Dermis blood vessel endothelial cell (primary cell): ENCODE measurements around the gene FCRL6. TPM values are rescaled to one million over a fixed set of nuclear protein-coding genes. Genes with fewer than 3 reads are reported as not detected.

Source experiments
- DNase-seq: peaks from one replicate; pipeline ENCODE4 v3.0.0; 2010
- total RNA-seq: library from RNA; depleted of rRNA; stranded (reverse); fragments of >200 nt; gene quantifications from 2 replicates; pipeline ENCODE4 v1.2.3, GENCODE V29; 2014

FCRL6 gene, protein sequence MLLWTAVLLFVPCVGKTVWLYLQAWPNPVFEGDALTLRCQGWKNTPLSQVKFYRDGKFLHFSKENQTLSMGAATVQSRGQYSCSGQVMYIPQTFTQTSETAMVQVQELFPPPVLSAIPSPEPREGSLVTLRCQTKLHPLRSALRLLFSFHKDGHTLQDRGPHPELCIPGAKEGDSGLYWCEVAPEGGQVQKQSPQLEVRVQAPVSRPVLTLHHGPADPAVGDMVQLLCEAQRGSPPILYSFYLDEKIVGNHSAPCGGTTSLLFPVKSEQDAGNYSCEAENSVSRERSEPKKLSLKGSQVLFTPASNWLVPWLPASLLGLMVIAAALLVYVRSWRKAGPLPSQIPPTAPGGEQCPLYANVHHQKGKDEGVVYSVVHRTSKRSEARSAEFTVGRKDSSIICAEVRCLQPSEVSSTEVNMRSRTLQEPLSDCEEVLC
- total RNA-seq: not detected in 2 replicates

DNA sequence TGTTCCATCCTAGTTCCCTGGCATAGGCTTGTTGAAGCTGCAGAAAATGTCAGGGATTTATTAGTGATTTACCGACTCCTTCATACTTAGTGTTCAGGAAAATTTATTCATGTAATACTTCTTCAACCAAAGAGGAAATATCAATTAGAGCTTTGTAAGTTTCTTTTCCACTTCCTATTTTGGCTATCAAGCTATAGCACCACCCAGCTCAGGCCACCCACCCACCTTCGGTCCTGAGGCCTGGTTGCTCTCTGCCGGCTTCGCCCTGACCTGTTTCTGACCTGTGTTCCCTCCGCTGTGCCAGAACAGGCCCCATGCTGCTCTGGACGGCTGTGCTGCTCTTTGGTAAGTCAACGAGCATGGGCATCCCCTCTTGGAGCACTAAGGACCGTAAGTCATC, at the start of gene FCRL6:
TSS of gene FCRL6 (plus strand) at position 250 of the 400 bp plus-strand sequence. CDS start at position 315, 65 bp downstream.
- no peak for DNase-seq

DNA sequence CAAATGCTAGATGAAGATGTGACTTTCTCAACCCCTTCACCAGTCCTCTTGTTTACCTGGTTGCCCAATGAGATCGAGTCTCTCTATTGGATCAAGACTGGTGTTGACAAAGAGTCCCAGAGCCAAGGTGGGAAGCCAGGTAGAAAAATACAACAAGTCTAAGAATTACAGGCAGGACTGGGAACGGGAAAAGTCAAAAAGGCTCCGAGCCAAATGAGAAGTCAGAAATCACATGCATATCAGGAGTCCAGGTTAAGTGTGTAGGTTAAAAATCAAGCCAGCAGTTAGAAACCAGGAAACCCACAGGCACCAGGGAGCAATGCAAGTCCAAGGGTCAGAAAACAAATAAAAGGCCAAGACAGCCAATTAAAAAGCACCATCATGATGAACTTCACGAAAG, 48.8 kb upstream of the FCRL6 start:
- DNase-seq: no peak

DNA sequence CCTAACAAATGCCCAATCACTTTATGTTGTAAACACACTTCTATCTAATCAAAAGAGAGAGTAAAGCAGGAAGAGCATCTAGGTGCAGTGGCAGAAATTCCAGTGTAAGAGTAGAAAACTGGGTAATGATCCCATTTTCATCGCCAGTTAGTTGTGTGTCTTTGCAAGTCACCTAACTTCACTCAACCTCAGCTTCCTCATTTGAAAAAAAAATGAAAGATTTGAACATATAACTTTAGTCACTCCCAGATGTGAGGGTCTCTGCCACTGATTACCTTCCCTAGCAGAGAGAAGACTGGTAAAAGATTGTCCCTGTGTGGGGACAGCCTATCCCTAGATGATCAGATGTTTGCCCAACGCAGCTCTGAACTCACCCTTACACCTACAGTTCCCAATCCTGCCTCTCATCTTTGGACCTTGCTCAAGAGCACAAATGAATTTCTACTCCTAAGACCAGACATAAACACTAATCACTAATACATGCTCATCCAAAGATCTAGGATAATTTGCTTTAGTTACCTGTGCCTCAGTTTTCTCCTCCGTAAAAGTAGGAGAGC, 46.6 kb upstream of the FCRL6 start:
- no peak for DNase-seq

DNA sequence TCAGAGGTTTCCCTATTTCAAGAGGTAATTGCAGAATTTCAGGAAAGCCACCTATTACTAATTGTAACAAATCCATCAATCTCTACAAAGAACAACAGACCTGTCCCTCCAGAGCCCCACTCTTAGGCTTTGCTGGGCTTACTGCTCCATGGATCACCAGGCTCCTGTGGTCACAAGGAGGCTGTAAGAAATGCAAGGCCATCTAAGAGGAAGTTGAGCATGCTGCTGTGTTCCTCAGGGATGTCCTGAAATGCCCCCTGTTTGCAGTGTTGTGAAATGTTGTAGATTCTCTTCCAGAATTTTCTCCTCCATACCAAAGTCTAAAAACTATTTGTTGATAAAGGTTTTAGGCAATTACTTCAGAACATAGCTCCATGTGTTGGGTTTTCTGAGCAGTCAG, 45.8 kb upstream of the FCRL6 start:
- no peak for DNase-seq

DNA sequence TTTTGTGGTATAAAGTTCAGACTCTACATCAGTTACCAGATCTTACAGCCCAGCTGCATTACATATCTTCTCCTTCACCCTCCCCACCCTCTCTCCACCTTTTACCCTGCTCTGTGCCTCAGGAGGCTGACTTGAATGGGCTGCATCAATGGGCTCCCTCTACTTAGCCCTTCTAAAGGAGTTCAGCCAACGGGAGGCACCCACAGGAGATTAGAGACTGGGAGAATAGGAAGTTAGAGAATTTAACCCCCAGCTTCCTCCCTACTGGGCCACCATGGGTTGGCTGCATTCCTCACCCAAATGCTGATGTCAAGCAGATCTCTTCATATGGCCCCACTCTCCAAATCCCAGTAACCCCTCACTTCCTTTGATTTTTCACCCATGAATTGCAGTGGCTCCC, 38.5 kb upstream of the FCRL6 start:
- DNase-seq: no peak

DNA sequence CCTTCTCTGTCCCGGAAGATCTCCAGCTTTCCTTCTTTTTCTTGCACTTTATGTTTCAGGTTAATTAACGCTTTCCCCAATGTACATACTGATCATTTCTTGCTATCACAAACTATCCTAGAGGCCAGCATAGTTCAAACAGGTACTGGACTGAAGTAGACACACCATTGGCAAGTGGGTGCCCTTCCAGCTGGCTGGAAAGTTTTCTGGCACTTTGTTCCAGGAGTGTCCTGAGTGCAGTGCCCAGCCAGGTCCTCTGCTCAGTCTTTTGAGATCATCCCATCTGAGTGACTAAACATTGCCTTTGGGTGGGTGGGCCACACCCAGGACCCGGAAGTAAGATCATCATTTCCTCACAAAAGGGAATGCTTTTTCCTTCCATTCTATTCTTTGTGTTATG, 36.4 kb upstream of the FCRL6 start:
- DNase-seq: no peak

DNA sequence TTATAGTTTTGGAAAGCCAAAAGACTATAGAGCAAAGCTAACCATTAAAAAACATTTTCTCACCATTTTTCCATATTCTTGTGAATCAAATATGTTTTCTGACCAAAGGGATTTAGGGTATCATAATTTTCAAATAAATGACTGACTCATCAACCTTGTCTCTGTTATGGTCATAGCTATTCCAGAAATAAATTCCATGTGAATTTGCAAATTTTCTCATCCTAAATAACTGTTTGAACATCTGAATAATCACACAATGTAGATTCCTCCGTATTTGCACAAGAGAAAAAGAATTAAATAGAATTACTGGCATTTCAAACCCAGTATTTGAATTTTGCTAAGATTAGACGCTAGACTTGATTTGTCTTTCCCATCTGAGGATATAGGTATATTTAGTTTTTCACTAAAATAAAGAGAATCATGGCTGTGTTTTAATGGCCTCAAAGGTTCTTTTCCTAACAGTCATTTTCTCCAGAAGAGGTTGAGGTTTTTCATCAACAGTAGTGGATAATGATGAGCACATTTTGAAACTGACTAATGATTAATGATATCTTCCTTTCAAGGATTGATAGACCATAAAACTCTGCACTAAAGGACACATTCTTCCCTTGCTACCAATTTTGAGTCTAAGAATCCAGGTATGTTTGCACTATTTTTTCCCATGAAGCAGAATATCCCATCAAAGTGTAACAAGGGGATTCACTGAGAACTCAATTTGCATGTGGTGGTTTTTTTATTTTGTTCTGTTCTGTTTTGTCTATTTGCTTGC, 30.8 kb upstream of the FCRL6 start:
- DNase-seq: no peak

DNA sequence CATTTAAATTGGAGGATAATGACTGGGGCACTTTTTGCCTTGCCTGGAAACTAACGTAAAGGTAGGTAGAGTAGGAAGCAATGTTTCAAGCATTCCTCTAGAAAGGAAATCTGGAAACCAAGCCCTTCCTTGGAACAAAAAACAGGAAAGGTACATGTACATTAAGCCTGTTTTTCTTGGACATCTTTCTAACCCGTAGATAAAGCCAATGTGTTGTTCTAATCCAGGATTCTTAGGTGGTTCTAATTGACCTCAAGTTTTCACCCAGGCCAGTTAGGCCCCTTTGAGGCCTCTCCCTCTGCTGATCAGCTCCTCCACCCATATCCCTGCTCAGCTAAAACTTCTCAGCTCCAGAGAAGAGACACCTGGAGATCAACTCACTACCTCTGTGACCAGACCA, 27.7 kb upstream of the FCRL6 start:
- DNase-seq: peak; percentile 53

DNA sequence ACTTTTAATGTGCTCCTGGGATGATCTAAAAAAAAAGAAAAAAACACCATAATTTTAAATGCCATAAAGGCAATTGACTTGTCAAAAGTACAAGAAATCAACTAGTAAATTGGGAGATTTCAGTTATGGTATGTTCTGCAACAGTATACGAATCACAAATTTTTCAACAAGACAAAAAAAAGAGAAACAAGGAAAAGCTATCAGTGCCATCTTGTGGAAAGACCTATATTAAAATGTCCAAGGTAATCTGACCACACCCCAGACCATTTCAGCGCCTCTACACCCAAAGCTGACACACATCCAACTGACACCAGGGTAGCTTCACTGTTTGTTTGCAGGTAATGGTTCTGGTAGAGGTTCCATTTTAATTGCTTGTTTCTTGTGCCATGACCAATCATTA, 26.4 kb upstream of the FCRL6 start:
- peak; percentile 46 for DNase-seq

DNA sequence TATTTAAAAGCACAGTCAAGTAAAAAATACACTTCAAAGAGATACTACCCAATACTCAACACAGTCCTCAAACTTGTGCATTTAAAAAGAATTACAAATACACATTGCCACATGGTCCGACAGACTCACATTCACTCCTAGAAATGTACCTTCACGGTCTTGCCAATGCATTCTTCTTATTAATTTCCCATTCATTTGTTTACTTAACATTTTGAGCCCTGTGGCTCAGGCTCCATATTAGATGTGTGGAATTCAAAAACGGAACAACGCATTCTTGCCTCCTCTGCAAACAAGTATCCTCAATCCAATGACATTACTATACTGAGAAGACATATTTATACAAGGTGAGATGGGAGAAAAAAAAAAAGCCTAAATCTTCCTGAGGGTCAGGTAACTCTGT, 23.9 kb upstream of the FCRL6 start:
- peak; percentile 25 for DNase-seq

DNA sequence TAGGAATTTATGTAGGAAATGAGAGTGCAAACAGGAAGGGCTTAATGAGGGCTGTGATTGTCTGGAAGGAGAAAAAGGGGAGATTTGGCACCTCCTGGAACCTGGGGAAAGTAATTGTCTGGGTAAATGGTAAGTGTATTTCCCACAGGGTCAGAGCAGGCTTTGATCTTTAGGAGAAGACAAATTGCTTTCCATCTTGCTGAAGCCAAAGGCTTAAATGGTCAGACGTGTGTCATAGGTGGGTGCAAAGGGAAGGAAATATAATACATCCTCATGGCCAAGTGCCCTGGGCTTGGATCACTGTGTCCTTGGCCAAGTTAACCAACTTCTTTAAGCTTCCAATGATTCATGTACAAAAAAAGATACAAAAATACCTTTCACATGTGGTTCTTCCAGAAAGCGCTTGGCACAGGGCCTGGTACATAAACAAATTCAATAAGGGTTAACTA, 22.7 kb upstream of the FCRL6 start:
- peak; percentile 92 for DNase-seq

DNA sequence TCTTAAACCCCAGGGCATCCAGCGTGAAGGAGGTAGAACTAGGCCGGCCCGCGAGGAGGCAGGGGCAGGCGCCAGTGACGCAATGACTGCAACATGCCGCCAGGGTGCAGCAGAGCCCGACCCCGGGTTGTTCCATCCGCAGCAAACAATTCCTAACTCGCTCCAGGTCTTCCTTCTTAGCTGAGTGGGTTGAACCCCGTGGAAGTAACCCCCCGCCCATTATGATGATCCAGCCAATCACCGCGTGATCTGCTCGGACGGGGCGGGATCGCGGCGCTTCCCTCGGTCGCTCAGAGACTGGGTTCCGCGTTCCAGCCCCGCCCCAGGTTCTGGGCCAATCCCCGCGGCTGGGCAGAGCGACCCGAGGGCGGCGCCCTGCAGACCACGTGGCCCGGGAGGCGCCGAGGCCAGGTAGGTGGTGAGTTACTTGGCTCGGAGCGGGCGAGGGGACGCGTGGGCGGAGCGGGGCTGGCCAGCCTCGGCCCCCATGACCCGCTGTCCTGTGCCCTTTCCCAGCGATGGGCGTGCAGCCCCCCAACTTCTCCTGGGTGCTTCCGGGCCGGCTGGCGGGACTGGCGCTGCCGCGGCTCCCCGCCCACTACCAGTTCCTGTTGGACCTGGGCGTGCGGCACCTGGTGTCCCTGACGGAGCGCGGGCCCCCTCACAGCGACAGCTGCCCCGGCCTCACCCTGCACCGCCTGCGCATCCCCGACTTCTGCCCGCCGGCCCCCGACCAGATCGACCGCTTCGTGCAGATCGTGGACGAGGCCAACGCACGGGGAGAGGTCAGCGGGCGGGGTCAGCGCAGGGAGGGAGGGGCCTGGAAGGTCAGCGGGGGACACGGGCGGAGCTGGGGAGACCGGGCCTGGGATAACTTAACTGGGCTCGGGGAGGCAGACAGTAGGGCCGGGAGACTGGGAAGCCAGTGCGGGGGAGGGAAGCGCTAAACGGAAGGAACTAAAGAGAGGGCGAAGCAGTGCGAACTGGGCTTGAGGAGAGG, 21.3 kb upstream of the FCRL6 start, which contains the start of gene DUSP23:
TSS of gene DUSP23 (plus strand) at position 380 of the 1,000 bp plus-strand sequence. CDS start at position 519, 139 bp downstream.
- DNase-seq: peak; percentile 99

DNA sequence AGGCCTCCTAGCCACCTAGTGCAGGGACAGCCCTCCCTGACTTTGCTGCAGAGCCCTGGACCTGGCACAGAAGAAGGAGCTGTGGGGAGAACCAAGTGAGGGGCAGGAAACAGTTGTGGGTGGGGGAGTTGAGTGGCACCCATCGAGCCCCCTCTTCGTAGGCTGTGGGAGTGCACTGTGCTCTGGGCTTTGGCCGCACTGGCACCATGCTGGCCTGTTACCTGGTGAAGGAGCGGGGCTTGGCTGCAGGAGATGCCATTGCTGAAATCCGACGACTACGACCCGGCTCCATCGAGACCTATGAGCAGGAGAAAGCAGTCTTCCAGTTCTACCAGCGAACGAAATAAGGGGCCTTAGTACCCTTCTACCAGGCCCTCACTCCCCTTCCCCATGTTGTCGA, 20.2 kb upstream of the FCRL6 start:
- no peak for DNase-seq

DNA sequence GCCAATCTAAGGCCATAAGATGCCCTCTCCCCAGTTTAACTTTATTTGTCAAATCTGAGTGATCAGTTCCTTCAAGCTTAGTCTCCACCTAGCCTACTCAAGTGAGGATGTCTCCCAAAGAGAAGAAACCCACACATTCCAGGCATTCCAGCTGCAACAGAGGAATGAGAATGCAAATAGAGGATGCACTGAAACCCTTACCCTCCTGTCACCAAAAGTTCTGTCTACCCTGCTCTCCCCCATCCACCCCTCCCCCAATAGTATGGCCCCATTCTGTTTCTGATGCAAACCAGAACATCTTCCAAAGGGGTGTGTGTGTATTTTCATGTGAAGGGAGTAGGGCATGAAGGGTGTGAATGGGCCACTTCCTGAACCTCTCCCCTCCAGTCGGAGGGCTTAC, 18.4 kb upstream of the FCRL6 start:
- no peak for DNase-seq

DNA sequence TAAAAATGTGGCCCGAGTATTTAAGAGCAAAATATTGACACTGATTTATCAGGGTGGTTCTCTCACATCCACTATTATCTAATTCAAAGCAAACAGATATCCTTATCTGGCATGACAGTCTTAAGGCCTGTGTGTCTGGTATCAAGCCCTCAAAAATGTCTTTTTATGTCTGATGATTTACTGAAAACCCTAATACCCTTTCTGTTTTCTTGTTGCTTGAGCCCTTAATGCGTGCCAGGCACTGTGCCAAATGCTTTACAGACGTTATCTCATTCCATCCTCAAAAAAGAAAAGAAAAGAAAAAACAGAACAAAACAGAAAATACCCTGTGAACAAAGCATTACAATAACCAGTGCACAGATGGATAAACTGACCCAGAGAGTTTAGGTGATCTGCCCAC, 15.7 kb upstream of the FCRL6 start:
- peak; percentile 14 for DNase-seq

DNA sequence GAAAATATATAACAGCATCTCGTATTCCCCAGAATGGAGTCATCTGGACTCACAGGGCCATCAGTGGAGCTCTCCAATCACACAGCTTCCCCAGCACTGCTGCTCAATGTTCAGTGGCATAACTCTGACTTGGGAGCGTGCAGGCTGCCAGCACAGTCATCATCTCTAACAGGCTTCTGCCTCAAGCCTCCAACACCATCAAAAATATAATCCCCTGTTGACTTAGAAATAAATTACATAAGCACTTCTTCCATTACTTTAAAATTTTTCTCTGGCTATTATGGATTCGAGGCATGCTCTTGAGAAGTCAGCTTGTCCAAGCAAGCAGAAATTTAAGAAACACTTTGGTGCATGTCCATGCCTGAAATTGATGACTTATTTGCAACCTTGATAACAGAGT, 15.2 kb upstream of the FCRL6 start:
- DNase-seq: no peak

DNA sequence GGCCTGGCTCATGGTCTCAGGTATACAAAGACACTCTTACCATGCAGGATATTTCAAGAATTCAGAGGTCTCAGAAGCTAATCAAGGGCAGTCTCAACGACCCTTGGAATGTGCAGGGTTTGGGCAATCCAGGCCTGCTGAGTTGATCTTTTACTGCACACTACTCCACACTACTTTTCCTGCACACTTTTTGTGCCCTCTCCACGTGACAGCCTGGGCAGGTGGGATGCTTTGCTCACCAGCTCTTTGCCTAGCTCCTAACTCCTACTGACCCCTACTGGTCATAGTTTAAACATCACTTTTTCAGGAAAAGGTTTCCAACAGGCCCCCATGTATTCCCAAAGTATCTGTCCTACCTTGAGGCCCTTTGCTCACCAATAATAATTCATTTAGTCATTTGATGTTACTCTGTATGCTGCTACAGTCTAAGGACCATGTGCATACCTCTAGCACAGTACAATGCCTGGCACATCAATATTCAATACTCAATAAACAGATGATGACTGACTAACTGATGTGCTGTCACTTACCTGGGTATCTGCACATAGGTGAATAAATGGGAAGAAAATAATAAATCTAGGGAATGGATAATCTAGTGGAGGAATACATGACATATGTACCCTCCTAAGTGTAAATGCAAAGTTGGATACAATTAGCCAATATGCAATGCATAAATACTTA, 11.8 kb upstream of the FCRL6 start:
- DNase-seq: peak; percentile 69

DNA sequence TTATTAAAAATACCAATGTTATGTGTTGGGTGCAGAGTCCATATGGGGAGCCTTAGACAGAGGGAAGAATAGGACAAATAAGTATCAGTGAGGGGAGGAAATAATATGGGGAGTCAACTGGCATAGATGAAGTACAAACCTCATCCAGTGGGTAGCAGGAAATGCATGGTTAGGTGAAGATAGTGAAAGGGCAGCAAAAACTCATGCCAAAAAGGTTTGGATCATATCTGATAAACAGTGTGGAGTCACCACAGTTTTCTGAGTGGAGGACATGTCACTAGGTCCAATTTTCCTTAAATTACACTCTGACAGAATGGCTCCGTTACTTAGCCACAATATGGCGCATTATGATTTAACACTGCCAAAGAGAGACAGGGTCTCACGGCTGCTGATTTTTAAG, 11.1 kb upstream of the FCRL6 start:
- DNase-seq: no peak

DNA sequence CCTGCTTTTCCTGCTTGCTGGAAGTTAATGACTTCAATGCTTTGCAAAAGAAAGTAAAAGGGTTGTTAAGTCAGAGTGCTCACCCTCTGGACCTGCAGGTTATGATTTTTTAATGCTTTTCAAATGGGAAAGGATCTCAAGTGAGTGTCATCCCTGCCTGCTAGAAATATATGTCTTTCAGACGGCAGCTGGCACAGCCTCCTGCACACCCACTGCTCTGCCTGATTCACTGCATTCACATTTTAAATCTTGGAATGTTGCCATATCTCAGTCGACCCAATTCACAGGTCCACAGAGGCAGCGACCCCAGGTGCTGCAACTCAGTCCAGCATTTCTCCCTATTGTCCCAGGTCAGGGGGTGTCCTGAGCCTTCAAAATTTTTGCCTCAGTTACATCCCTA, 10.7 kb upstream of the FCRL6 start:
- DNase-seq: no peak

DNA sequence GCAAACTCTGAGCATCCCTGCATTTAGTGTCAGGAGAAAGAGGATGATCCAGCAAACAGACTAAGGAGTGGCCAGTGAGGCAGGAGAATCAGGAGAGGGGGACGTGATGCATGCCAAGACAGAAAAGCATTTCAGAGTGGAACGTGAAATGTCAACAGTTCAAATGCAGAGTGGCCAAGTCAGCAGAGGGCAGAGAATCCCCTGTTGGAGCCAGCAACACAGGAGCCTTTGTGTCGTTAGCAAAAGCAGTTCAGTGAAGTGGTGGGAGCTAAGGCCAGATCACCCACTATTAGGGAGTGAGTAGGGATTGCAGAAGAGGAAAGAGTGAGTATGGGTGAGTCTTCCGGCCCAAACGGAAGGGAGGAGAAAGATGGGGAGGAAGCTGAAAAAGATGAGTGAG, 6.6 kb upstream of the FCRL6 start:
- DNase-seq: no peak

DNA sequence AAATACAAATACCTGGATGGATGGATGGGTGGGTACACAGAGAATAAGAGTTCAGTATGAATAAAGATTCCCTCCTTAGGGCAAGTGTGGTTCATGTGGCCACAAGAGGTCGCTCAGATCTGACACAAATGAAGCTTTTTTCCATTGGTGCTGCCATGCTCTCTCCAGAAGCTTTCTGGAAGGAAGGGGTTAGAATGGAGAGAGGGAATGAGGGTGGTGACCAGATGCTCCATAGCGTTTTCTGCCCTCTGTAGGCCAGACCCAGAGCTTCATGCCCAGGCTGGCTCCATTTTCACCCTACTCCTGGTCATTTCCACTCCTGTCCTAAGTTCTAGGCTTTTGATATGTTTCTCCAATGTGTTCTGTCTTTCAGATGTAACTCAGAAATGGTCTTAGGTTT, 3.3 kb upstream of the FCRL6 start:
- peak; percentile 88 for DNase-seq
